ENCODE results near the gene SOD1.

Gene SOD1

GRCh38 chr21:31684918-31685317 is 25.4 kb downstream of the SOD1 start:
- no peaks in the 10 kb centered on the region for H3K27me3 ChIP-seq (ENCODE audit: insufficient read depth, low read length)
- H2AFZ ChIP-seq (ENCODE audit: low read length, unreplicated experiment), result no peak overlapping the region
- peaks cover 2% of the 10 kb centered on the region for H3K79me2 ChIP-seq (ENCODE audit: control insufficient read depth, insufficient read depth, low read length, unreplicated experiment)
- peaks cover 5% of the 10 kb centered on the region for H3K4me1 ChIP-seq (ENCODE audit: control insufficient read depth, insufficient read depth, low read length, unreplicated experiment)
- no peak overlapping the region for H3K27ac ChIP-seq (ENCODE audit: low read depth, low read length)
- H3K4me3 ChIP-seq (ENCODE audit: low read depth, low read length), result no peak overlapping the region
- H3K36me3 ChIP-seq (ENCODE audit: insufficient read depth, low read length), result peaks cover 41% of the 10 kb centered on the region

DNA sequence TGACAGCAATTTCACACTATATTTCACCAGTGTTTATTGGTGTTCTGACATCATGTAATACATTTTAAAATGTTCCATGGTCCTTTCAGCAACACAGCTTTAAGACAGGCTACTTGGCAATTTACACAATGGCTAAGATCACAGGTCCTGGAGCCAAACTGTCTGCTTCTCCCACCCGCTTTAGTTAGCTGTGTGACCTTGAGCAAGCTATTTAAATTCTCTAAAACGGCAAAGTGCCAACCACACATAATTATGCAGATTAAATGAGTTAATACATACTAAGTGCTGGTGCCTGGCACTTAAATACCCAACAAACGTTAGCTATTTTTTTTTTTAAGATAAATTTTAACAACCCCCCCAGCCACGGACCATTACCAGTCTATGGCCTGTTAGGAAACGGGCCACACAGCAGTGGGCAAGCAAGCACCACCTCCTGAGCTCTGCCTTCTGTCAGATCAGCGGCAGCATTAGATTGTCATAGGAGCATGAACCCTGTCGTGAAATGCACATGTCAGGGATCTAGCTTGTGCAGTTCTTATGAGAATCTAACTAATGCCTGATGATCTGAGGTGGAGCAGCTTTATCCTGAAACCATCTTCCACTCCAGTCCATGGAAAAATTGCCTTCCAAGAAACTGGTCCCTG is 26.9 kb downstream of the SOD1 start:
- H3K79me2 ChIP-seq (ENCODE audit: control insufficient read depth, insufficient read depth, low read length, unreplicated experiment), result peaks cover 2% of the 10 kb centered on the region
- no peak overlapping the region for H3K27ac ChIP-seq (ENCODE audit: low read depth, low read length)
- peaks cover 5% of the 10 kb centered on the region for H3K4me1 ChIP-seq (ENCODE audit: control insufficient read depth, insufficient read depth, low read length, unreplicated experiment)
- H3K36me3 ChIP-seq (ENCODE audit: insufficient read depth, low read length), result peaks cover 37% of the 10 kb centered on the region
- no peaks in the 10 kb centered on the region for H3K27me3 ChIP-seq (ENCODE audit: insufficient read depth, low read length)
- no peak overlapping the region for H2AFZ ChIP-seq (ENCODE audit: low read length, unreplicated experiment)
- H3K4me3 ChIP-seq (ENCODE audit: low read depth, low read length), result no peak overlapping the region

DNA sequence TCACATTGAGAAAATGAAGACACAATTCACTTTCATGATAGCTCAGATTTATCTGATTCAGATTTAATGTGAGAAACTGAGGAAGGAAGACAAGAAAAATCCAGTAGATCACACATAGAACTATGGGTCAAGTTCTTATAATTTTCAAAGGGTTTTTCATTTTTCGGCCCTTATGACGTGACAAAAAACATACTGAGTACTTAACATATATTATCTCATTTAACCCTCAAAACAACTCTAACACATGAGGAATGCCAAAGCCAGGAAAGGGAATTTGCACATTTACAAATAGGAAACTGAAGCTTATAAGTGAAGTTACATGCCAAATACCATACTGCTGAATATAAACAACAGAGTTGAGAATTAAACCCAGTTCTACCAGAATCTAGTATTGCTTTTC is 27.6 kb downstream of the SOD1 start:
- H3K79me2 ChIP-seq (ENCODE audit: control insufficient read depth, insufficient read depth, low read length, unreplicated experiment), result peaks cover 2% of the 10 kb centered on the region
- H3K27ac ChIP-seq (ENCODE audit: low read depth, low read length), result no peak overlapping the region
- no peak overlapping the region for H2AFZ ChIP-seq (ENCODE audit: low read length, unreplicated experiment)
- peaks cover 41% of the 10 kb centered on the region for H3K36me3 ChIP-seq (ENCODE audit: insufficient read depth, low read length)
- no peak overlapping the region for H3K4me3 ChIP-seq (ENCODE audit: low read depth, low read length)
- no peaks in the 10 kb centered on the region for H3K27me3 ChIP-seq (ENCODE audit: insufficient read depth, low read length)
- H3K4me1 ChIP-seq (ENCODE audit: control insufficient read depth, insufficient read depth, low read length, unreplicated experiment), result peaks cover 5% of the 10 kb centered on the region

DNA sequence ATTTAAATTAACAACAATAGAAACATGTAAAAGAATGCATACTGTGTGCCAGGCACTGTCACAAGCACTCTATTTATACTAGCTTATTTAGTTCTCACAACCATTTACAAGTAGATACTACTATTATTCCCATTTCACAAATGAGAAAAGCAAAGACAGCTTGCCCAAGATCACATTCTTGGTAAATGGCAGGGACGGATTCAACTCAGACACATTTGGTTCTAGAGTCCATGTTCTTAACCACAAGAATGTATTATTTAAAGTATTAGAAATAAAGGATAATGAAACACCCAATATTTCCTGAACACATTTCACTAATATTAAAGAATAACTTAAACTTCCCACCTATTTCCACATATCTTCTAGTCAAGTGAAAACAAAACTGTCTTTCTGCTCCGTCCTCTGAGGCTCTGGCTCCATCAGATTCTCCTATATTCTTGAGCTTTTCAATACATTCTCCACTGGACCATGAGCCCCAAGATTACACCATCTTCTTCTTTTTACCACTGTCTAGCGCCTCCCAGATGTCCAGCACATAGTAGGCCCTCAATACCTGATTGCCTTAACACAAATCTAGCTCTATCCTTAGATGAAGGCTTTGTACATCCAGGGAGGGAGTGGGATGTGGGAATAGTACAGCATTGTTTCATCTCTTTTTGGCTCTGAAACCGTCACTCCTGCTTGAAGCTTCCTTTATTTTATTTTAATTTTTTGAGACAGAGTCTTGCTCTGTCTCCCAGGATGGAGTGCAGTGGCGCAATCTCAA is 29.3 kb downstream of the SOD1 start:
- peaks cover 39% of the 10 kb centered on the region for H3K36me3 ChIP-seq (ENCODE audit: insufficient read depth, low read length)
- no peaks in the 10 kb centered on the region for H3K4me1 ChIP-seq (ENCODE audit: control insufficient read depth, insufficient read depth, low read length, unreplicated experiment)
- H3K79me2 ChIP-seq (ENCODE audit: control insufficient read depth, insufficient read depth, low read length, unreplicated experiment), result peaks cover 2% of the 10 kb centered on the region
- no peak overlapping the region for H3K27ac ChIP-seq (ENCODE audit: low read depth, low read length)
- no peaks in the 10 kb centered on the region for H3K27me3 ChIP-seq (ENCODE audit: insufficient read depth, low read length)
- H2AFZ ChIP-seq (ENCODE audit: low read length, unreplicated experiment), result no peak overlapping the region
- H3K4me3 ChIP-seq (ENCODE audit: low read depth, low read length), result no peak overlapping the region

- Histone ChIP-seq H3K4me3 (ENCODE audit: low read depth, low read length) (no peak overlapping the region), H3K4me1 (ENCODE audit: control insufficient read depth, insufficient read depth, low read length, unreplicated experiment) (no peaks in the 10 kb centered on the region), H3K79me2 (ENCODE audit: control insufficient read depth, insufficient read depth, low read length, unreplicated experiment) (peaks cover 8% of the 10 kb centered on the region), H2AFZ (ENCODE audit: low read length, unreplicated experiment) (no peak overlapping the region), H3K36me3 (ENCODE audit: insufficient read depth, low read length) (peaks cover 52% of the 10 kb centered on the region), H3K27ac (ENCODE audit: low read depth, low read length) (no peak overlapping the region), H3K27me3 (ENCODE audit: insufficient read depth, low read length) (no peaks in the 10 kb centered on the region)
Measured at GRCh38 chr21:31693222-31693621, 33.7 kb downstream of the SOD1 start.

GRCh38 chr21:31696424-31696823 is 36.9 kb downstream of the SOD1 start:
- H3K79me2 ChIP-seq (ENCODE audit: control insufficient read depth, insufficient read depth, low read length, unreplicated experiment), result peaks cover 13% of the 10 kb centered on the region
- H3K4me3 ChIP-seq (ENCODE audit: low read depth, low read length), result no peak overlapping the region
- no peak overlapping the region for H2AFZ ChIP-seq (ENCODE audit: low read length, unreplicated experiment)
- H3K27ac ChIP-seq (ENCODE audit: low read depth, low read length), result no peak overlapping the region
- no peaks in the 10 kb centered on the region for H3K27me3 ChIP-seq (ENCODE audit: insufficient read depth, low read length)
- H3K4me1 ChIP-seq (ENCODE audit: control insufficient read depth, insufficient read depth, low read length, unreplicated experiment), result no peaks in the 10 kb centered on the region
- H3K36me3 ChIP-seq (ENCODE audit: insufficient read depth, low read length), result peaks cover 57% of the 10 kb centered on the region

- H3K4me1 ChIP-seq (ENCODE audit: control insufficient read depth, insufficient read depth, low read length, unreplicated experiment), result no peaks in the 10 kb centered on the region
- no peak overlapping the region for H2AFZ ChIP-seq (ENCODE audit: low read length, unreplicated experiment)
- no peak overlapping the region for H3K27ac ChIP-seq (ENCODE audit: low read depth, low read length)
- H3K4me3 ChIP-seq (ENCODE audit: low read depth, low read length), result no peak overlapping the region
- peaks cover 13% of the 10 kb centered on the region for H3K79me2 ChIP-seq (ENCODE audit: control insufficient read depth, insufficient read depth, low read length, unreplicated experiment)
- no peaks in the 10 kb centered on the region for H3K27me3 ChIP-seq (ENCODE audit: insufficient read depth, low read length)
- peaks cover 50% of the 10 kb centered on the region for H3K36me3 ChIP-seq (ENCODE audit: insufficient read depth, low read length)
Measured at GRCh38 chr21:31698461-31698860, 39.0 kb downstream of the SOD1 start.

DNA sequence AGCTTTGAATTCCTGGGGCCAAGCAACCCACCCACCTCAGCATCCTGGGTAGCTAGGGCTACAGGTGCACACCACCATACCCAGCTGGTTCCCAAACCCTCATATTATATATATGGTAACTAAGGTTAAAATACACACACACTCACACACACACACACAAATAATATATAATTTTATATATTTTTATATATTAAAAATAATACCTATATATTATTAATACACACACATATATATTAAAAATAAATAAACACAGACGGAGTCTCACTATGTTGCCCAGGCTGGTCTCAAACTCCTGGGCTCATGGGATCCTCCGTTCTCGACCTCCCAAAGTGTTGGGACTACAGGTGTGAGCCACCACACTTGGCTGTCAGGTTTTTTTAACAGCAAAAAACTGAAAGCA is 40.5 kb downstream of the SOD1 start:
- Histone ChIP-seq H3K4me3 (ENCODE audit: low read depth, low read length) (no peak overlapping the region), H3K27ac (ENCODE audit: low read depth, low read length) (no peak overlapping the region), H3K36me3 (ENCODE audit: insufficient read depth, low read length) (peaks cover 41% of the 10 kb centered on the region), H3K4me1 (ENCODE audit: control insufficient read depth, insufficient read depth, low read length, unreplicated experiment) (no peaks in the 10 kb centered on the region), H3K27me3 (ENCODE audit: insufficient read depth, low read length) (no peaks in the 10 kb centered on the region), H3K79me2 (ENCODE audit: control insufficient read depth, insufficient read depth, low read length, unreplicated experiment) (peaks cover 24% of the 10 kb centered on the region), H2AFZ (ENCODE audit: low read length, unreplicated experiment) (no peak overlapping the region)

DNA sequence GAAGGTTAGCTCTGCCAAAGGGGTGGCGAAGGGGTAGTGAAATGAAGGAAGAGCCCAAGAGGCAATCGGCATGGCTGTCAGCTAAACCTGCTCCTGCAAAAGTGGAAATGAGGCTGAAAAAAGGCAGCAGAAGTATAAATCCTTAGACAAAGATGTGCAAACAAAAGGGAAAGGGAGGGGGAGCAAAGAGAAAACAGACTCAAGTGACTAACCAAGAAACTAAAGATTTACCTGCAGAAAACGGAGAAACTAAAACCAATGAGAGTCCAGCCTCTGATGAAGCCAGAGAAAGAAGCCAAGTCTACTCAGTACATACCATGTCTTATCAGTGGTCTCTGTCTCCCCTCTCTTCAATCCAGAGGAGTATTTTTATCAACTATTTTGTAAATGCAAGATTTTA is 47.1 kb downstream of the SOD1 start:
- no peak overlapping the region for H3K27ac ChIP-seq (ENCODE audit: low read depth, low read length)
- H2AFZ ChIP-seq (ENCODE audit: low read length, unreplicated experiment), result no peak overlapping the region
- no peaks in the 10 kb centered on the region for H3K27me3 ChIP-seq (ENCODE audit: insufficient read depth, low read length)
- H3K4me1 ChIP-seq (ENCODE audit: control insufficient read depth, insufficient read depth, low read length, unreplicated experiment), result peaks cover 35% of the 10 kb centered on the region
- no peak overlapping the region for H3K4me3 ChIP-seq (ENCODE audit: low read depth, low read length)
- peaks cover 11% of the 10 kb centered on the region for H3K36me3 ChIP-seq (ENCODE audit: insufficient read depth, low read length)
- peaks cover 73% of the 10 kb centered on the region for H3K79me2 ChIP-seq (ENCODE audit: control insufficient read depth, insufficient read depth, low read length, unreplicated experiment)

- Histone ChIP-seq H2AFZ (ENCODE audit: low read length, unreplicated experiment) (no peak overlapping the region), H3K79me2 (ENCODE audit: control insufficient read depth, insufficient read depth, low read length, unreplicated experiment) (peaks cover 83% of the 10 kb centered on the region), H3K4me1 (ENCODE audit: control insufficient read depth, insufficient read depth, low read length, unreplicated experiment) (peaks cover 40% of the 10 kb centered on the region), H3K27me3 (ENCODE audit: insufficient read depth, low read length) (no peaks in the 10 kb centered on the region), H3K36me3 (ENCODE audit: insufficient read depth, low read length) (peaks cover 5% of the 10 kb centered on the region), H3K27ac (ENCODE audit: low read depth, low read length) (no peak overlapping the region), H3K4me3 (ENCODE audit: low read depth, low read length) (no peak overlapping the region)
Measured at GRCh38 chr21:31707499-31707898, 48.0 kb downstream of the SOD1 start.

- Histone ChIP-seq H2AFZ (ENCODE audit: low read length, unreplicated experiment) (no peak overlapping the region), H3K36me3 (ENCODE audit: insufficient read depth, low read length) (peaks cover 5% of the 10 kb centered on the region), H3K4me1 (ENCODE audit: control insufficient read depth, insufficient read depth, low read length, unreplicated experiment) (peaks cover 40% of the 10 kb centered on the region), H3K27ac (ENCODE audit: low read depth, low read length) (no peak overlapping the region), H3K4me3 (ENCODE audit: low read depth, low read length) (no peak overlapping the region), H3K79me2 (ENCODE audit: control insufficient read depth, insufficient read depth, low read length, unreplicated experiment) (peaks cover 93% of the 10 kb centered on the region), H3K27me3 (ENCODE audit: insufficient read depth, low read length) (no peaks in the 10 kb centered on the region)
Measured at GRCh38 chr21:31708541-31708940, 49.0 kb downstream of the SOD1 start.
